ENCODE results near the gene ZFYVE28.
"Not testable (repeated sequence)": the region's sequence is repeated elsewhere in the genome, so short reads cannot be mapped to it uniquely, and the experiment has no call there.

The ZFYVE28 gene

GRCh38 chr4:2276581-2277325, 141.7 kb downstream of the ZFYVE28 start:
- no peak for TF ChIP-seq ELF4 (IDR thresholded peaks at IDR 0.05)
- no peak for TF ChIP-seq FOXK2 (IDR thresholded peaks at IDR 0.05)
- TF ChIP-seq FOXM1 (IDR thresholded peaks at IDR 0.05; ENCODE audit: borderline replicate concordance) = no peak
- TF ChIP-seq LEF1 (IDR thresholded peaks at IDR 0.05; ENCODE audit: borderline replicate concordance) = no peak
- no peak for TF ChIP-seq L3MBTL2 (conservative IDR thresholded peaks at IDR 0.05)
- no peak for TF ChIP-seq SUZ12 (IDR thresholded peaks at IDR 0.05)
- no peak for TF ChIP-seq FOXA1 (IDR thresholded peaks at IDR 0.05)
- no peak for TF ChIP-seq CTBP1 (IDR thresholded peaks at IDR 0.05; ENCODE audit: borderline replicate concordance)
- no peak for TF ChIP-seq NFRKB (IDR thresholded peaks at IDR 0.05)
- no peak for TF ChIP-seq HDGF (IDR thresholded peaks at IDR 0.05; ENCODE audit: borderline replicate concordance)
- POLR2A ChIA-PET = interaction anchor here (1.1 kb wide), 1 partner anchor 15 kb away, joined by 3 read pairs; the partner anchor contains the start of gene MXD4
- CTCF ChIA-PET = no interaction called here
- no peak for DNase-seq (ENCODE audit: extremely low spot score)

- TF ChIP-seq CTBP1 (IDR thresholded peaks at IDR 0.05; ENCODE audit: borderline replicate concordance) = no peak
- TF ChIP-seq FOXA1 (IDR thresholded peaks at IDR 0.05) = no peak
- TF ChIP-seq TARDBP (IDR thresholded peaks at IDR 0.05) = no peak
- no peak for TF ChIP-seq FOXK2 (IDR thresholded peaks at IDR 0.05)
- TF ChIP-seq ZNF384 (IDR thresholded peaks at IDR 0.05) = no peak
These were observed 142.7 kb downstream of the ZFYVE28 start for GRCh38 chr4:2275546-2276251.

GRCh38 chr4:2275044-2275397, 143.4 kb downstream of the ZFYVE28 start:
- CTCF ChIA-PET; DNase-seq (ENCODE audit: extremely low spot score); POLR2A ChIA-PET: not testable (repeated sequence)

More at GRCh38 chr4:2275546-2276251, 142.7 kb downstream of the ZFYVE28 start:
- no peak for DNase-seq (ENCODE audit: extremely low spot score)
- ChIA-PET POLR2A (interaction anchor here (1.1 kb wide), 1 partner anchor 14 kb away, joined by 3 read pairs; the partner anchor contains the start of gene MXD4), CTCF (no interaction called here)

GRCh38 chr4:2274320-2275043, 144.0 kb downstream of the ZFYVE28 start:
- CTCF ChIA-PET = no interaction called here

GRCh38 chr4:2273657-2274319, 144.7 kb downstream of the ZFYVE28 start:
- CTCF ChIA-PET = no interaction called here
- TF ChIP-seq L3MBTL2 (conservative IDR thresholded peaks at IDR 0.05) (no peak), FOXK2 (IDR thresholded peaks at IDR 0.05) (no peak), PKNOX1 (IDR thresholded peaks at IDR 0.05) (no peak), SP1 (IDR thresholded peaks at IDR 0.05) (no peak), SUZ12 (IDR thresholded peaks at IDR 0.05) (no peak), ZNF384 (IDR thresholded peaks at IDR 0.05) (no peak), LEF1 (IDR thresholded peaks at IDR 0.05; ENCODE audit: borderline replicate concordance) (no peak), TARDBP (IDR thresholded peaks at IDR 0.05) (no peak), ARNT (IDR thresholded peaks at IDR 0.05) (no peak)
- POLR2A ChIA-PET = interaction anchor here (0.9 to 1.3 kb wide), 2 partner anchors 10 to 12 kb away, joined by 3 read pairs; partner anchors contain the start of gene MXD4
- DNase-seq (ENCODE audit: extremely low spot score) = no peak

More at GRCh38 chr4:2274320-2275043, 144.0 kb downstream of the ZFYVE28 start:
- DNase-seq (ENCODE audit: extremely low spot score) = no peak
- no peak for TF ChIP-seq PKNOX1 (IDR thresholded peaks at IDR 0.05)
- no peak for TF ChIP-seq FOXK2 (IDR thresholded peaks at IDR 0.05)
- TF ChIP-seq HDGF (IDR thresholded peaks at IDR 0.05; ENCODE audit: borderline replicate concordance) = no peak
- TF ChIP-seq FOXM1 (IDR thresholded peaks at IDR 0.05; ENCODE audit: borderline replicate concordance) = no peak
- no peak for TF ChIP-seq CTBP1 (IDR thresholded peaks at IDR 0.05; ENCODE audit: borderline replicate concordance)
- no peak for TF ChIP-seq NFRKB (IDR thresholded peaks at IDR 0.05)
- TF ChIP-seq SUZ12 (IDR thresholded peaks at IDR 0.05) = no peak
- no peak for TF ChIP-seq ARNT (IDR thresholded peaks at IDR 0.05)
- no peak for TF ChIP-seq LEF1 (IDR thresholded peaks at IDR 0.05; ENCODE audit: borderline replicate concordance)
- no peak for TF ChIP-seq TARDBP (IDR thresholded peaks at IDR 0.05)
- TF ChIP-seq ZNF384 (IDR thresholded peaks at IDR 0.05) = no peak
- TF ChIP-seq L3MBTL2 (conservative IDR thresholded peaks at IDR 0.05) = no peak
- TF ChIP-seq BHLHE40 (IDR thresholded peaks at IDR 0.05; ENCODE audit: borderline replicate concordance) = no peak
- POLR2A ChIA-PET = no interaction called here

- POLR2A ChIA-PET = interaction anchor here (0.9 to 1.3 kb wide), 2 partner anchors 9 to 11 kb away, joined by 3 read pairs; partner anchors contain the start of gene MXD4
- TF ChIP-seq FOXK2 (IDR thresholded peaks at IDR 0.05) (no peak), ELF4 (IDR thresholded peaks at IDR 0.05) (no peak), ZNF384 (IDR thresholded peaks at IDR 0.05) (no peak), FOXA1 (IDR thresholded peaks at IDR 0.05) (no peak), CTBP1 (IDR thresholded peaks at IDR 0.05; ENCODE audit: borderline replicate concordance) (no peak), NFRKB (IDR thresholded peaks at IDR 0.05) (no peak), TARDBP (IDR thresholded peaks at IDR 0.05) (no peak), ARNT (IDR thresholded peaks at IDR 0.05) (no peak), BHLHE40 (IDR thresholded peaks at IDR 0.05; ENCODE audit: borderline replicate concordance) (no peak), L3MBTL2 (conservative IDR thresholded peaks at IDR 0.05) (no peak), PKNOX1 (IDR thresholded peaks at IDR 0.05) (no peak), LEF1 (IDR thresholded peaks at IDR 0.05; ENCODE audit: borderline replicate concordance) (no peak), FOXM1 (IDR thresholded peaks at IDR 0.05; ENCODE audit: borderline replicate concordance) (no peak), SP1 (IDR thresholded peaks at IDR 0.05) (no peak), HDGF (IDR thresholded peaks at IDR 0.05; ENCODE audit: borderline replicate concordance) (no peak), SUZ12 (IDR thresholded peaks at IDR 0.05) (no peak)
- no peak for DNase-seq (ENCODE audit: extremely low spot score)
- CTCF ChIA-PET = no interaction called here
These were observed 145.2 kb downstream of the ZFYVE28 start for GRCh38 chr4:2273221-2273620.

Measured in HEK293T (cell line).